RPMI8226 (cell line): ENCODE measurements around the gene GNGT2.
A peak's percentile ranks its signal among the peaks of the same experiment; 100 is the strongest.
"Not testable (repeated sequence)": the region's sequence is repeated elsewhere in the genome, so short reads cannot be mapped to it uniquely, and the experiment has no call there.

ENCODE experiments used
- DNase-seq: peaks from one replicate; pipeline ENCODE4 v3.0.0-alpha.2; 2015

The GNGT2 gene

GRCh38 chr17:49203796-49204195 lies 6.6 kb downstream of the GNGT2 start:
- no peak for DNase-seq

- no peak for DNase-seq
These were observed 8.9 kb downstream of the GNGT2 start for GRCh38 chr17:49201481-49201927.

DNA sequence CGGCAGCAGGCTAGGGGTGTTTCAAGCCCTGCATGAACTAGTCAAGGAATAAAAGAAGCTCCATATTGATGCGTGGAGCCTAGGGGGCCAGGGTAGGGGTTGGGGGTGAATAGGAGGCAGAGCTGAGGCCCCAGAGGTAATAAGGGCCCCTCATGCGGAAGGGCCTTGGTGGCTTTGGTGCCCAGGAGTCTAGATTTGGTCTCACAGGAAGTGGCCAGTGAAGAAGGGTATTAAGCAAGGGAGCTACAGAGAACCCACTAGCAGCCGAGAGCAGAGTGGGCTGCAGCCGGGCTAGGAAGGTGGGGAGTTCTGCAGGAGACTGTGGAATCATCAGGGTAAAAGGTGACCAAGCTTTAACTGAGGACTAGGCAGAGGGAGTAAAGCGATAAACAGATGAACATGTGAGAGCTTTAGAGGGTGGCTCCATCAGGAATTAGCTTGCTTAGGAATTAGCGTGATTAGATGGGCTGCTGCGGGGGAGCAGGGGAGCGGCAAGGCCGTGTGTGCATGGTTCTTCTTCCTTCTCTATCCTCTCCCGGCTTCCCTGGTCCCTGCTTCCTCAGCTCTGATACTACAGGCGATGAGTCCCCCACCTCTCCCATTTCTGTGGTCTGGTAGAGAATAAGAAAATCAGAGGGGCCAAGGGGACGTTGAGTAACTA lies 9.8 kb downstream of the GNGT2 start:
- no peak for DNase-seq

- no peak for DNase-seq
These were observed 12.2 kb downstream of the GNGT2 start for GRCh38 chr17:49198211-49198610.

GRCh38 chr17:49197346-49197998 lies 12.9 kb downstream of the GNGT2 start:
- no peak for DNase-seq

- no peak for DNase-seq
These were observed 13.9 kb downstream of the GNGT2 start for GRCh38 chr17:49196520-49196919.

- no peak for DNase-seq
These were observed 14.6 kb downstream of the GNGT2 start for GRCh38 chr17:49195751-49196150.

- no peak for DNase-seq
These were observed 16.1 kb downstream of the GNGT2 start for GRCh38 chr17:49194297-49194607.

DNA sequence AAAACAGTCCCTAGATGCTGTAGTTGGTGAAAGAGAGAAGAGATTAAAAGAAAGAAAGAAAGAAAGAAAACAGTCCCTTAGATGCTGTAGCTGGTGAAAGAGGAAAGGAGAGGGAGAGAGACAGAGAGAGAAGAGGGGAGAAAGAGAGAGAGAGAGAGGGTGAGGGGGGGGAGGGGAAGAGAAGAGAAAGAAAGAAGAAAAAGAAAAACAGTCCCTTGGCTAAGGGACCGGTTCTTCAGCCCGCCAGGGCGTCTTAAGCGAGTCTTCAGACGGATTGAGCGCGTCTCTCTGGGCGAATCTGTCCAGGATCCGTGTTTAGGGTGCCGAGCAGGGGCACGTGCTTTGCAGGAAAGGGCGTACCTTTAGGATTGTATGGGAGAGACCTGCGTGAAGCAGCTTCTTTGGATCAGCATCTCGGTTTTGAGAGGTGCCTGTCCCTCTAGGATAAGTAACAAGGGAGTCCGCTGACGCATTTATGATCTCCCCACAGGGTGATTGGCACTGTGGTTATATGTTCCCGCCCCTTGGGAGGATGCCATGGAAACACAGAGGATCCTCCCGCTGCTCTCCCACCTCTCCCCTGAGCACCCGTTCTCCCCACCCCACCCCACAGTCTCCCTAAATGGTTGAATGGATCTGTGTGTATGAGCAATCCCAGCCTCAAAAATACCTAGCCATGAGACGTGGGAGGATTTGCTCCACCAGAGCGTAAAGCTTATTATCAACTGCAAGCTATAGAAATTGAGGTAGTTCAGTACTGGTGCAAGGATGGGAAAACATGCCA lies 16.7 kb downstream of the GNGT2 start:
- DNase-seq: peak; percentile 30

GRCh38 chr17:49191917-49192741 lies 18.2 kb downstream of the GNGT2 start:
- DNase-seq: peak; percentile 93

GRCh38 chr17:49191409-49191916 lies 18.9 kb downstream of the GNGT2 start:
- DNase-seq: peak; percentile 86

- no peak for DNase-seq
These were observed 19.4 kb downstream of the GNGT2 start for GRCh38 chr17:49190932-49191331.

GRCh38 chr17:49187301-49187700 lies 23.1 kb downstream of the GNGT2 start:
- DNase-seq: no peak

- DNase-seq: not testable (repeated sequence)
These were observed 25.0 kb downstream of the GNGT2 start for GRCh38 chr17:49185381-49185780.

DNA sequence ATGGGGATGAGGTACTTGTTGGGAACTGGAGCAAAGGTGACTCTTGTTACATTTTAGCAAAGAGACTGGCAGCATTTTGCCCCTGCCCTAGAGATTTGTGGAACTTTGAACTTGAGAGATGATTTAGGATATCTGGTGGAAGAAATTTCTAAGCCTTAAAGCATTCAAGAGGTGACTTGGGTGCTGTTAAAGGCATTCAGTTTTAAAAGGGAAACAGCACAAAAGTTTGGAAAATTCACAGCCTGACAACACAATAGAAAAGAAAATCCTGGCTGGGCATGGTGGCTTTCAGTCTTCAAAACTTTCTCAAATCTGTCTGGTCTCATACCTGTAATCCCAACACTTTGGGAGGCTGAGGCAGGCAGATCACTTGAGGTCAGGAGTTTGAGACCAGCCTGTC lies 25.9 kb downstream of the GNGT2 start:
- not testable (repeated sequence) for DNase-seq

DNA sequence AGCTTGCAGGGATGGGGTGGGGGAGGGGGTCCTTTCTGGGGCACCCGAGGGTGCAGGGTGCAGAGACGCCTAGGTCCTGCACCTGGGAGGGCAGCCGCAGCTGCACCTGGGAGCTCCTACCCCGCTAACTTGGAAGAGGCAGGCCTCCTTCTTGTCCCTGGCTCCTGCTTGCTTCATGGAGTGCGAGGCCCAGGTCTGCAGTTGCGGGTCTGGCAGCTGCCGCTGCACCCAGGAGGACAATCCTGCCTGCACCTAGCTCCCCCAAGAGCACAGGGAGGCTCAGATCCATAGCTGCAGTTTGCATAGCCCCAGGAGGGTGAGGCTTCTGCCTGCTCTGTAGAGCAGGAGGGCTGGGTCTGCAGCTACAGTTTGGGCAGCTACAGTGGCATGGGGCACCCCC lies 26.6 kb downstream of the GNGT2 start:
- no peak for DNase-seq

DNA sequence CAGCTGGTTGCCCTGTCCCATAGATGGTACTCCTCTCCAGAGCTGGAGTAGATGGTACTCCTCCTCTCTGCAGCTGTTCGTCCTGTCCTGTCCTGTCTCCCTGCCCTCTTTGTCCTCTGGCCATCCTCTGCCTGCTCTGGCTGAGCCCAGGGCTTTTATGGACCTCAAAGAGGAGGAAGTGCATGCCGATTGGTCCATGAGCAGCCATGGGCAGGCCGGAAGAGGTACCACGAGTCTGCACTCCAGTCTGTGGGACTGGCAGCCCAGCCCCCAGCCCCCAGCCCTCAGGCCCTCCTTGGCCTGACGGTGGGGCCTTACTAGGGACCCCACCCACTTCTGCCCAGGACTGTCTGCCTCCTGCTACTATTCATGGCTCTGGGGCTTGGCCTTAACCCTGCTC lies 27.0 kb downstream of the GNGT2 start:
- DNase-seq: no peak

DNA sequence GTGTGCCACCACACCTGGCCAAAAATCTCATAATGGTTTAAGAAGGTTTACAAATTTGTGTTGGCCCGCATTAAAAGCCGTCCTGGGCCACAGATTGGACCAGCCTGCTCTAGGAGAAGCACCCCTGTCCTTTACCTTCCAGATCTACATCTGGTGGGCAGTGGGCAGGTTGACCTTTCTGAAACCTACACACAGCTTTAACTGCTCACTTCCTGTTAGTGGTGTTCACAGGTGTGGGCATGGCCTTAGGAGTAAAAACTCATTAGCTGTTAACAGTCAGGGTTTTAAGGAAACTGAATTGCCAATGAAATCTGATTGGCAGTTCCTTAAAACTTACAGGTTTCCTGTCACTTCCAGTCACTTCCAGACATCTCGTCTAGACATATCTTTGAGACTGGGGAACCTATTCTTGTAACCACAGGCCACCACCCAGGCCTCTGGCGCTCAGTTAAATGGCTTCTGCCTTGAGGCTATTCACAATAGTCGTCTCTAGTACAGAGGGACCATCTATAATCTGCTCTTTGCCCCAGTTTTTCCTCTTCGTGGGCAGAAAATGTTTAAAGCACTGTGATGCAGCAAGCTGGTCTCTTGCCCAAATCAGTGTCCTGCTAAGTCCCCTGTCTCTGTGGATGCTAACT lies 29.3 kb downstream of the GNGT2 start:
- peak; percentile 61 for DNase-seq

GRCh38 chr17:49180303-49180702 lies 30.1 kb downstream of the GNGT2 start:
- peak; percentile 52 for DNase-seq

GRCh38 chr17:49175978-49176377 lies 34.4 kb downstream of the GNGT2 start:
- not testable (repeated sequence) for DNase-seq

DNA sequence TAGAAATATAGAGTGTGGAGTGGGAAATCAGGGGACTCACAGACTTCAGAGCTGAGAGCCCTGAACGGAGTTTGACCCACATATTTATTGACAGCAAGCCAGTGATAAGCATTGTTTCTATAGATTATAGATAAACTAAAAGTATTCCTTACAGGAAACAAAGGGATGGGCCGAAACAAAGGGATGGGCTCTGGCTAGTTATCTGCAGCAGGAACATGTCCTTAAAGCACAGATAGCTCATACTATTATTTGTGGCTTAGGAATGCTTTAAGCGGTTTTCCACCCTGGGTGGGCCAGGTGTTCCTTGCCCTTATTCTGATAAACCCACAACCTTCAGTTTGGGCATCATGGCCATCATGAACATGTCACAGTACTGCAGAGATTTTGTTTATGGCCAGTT lies 39.7 kb downstream of the GNGT2 start:
- not testable (repeated sequence) for DNase-seq

DNA sequence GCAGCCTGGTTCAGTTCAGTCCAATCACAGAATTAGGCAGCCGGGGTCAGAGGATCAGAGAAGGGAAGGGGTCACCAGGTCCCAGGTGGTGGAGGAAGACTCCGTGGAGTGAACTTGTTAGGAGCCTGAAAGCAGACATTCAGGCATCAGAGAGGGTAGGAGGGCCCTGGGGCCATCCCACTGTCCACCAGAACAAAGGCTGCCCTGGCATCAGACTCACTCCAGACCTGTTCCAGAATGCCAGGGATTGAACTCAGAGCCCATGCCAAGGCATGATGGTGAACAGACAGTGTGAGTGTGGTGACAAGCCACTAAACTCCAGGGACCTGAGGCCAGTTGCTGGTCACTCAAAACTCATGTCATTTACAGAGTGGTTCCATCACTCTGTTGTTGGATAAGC lies 40.2 kb downstream of the GNGT2 start:
- DNase-seq: no peak
